ENCODE results near the gene CWC27. TPM values are rescaled to one million over a fixed set of nuclear protein-coding genes. Genes with fewer than 3 reads are reported as not detected.

Gene CWC27
- total RNA-seq, 1 experiment from 2014 or later, result 32.9 TPM

DNA sequence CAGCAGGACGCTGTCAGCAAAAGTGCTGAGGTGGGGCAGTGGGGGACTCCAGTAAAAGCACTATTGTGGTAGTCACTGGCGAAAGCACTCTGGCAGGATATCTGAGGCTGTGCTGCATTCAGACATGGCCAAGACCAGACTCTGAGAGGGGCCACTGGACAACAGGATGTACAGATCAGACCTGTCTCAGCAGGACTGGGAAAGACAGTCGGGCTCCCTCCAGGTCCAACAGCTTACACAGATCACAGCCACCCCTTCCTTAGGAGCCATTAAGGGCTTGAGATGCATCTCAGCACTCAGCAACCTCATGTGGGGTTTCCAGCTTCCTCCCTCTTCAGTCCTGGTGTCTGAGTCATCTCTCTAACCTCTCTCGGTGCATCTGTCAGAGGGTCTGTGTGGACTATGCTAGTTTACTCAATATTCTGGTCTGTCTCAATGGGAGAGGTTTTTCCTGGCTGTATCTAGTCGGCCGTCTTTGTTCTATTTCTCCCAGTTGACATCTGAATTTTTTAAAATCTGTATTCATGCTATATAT, 154.5 kb downstream of the CWC27 start:
- no peak overlapping the region for H3K4me3 ChIP-seq (ENCODE audit: low read depth, low read length)
- CTCF ChIA-PET, result no interaction called here
- H3K27ac Mint-ChIP-seq (ENCODE audit: unreplicated experiment), result no peak overlapping the region
- H3K27me3 Mint-ChIP-seq (ENCODE audit: insufficient read depth, unreplicated experiment), result no peaks in the 10 kb centered on the region
- H3K4me3 Mint-ChIP-seq (ENCODE audit: unreplicated experiment), result no peak overlapping the region
- no peak for DNase-seq
- no peaks in the 10 kb centered on the region for H3K9me3 ChIP-seq
- POLR2A ChIA-PET, result no interaction called here
- H3K36me3 Mint-ChIP-seq (ENCODE audit: insufficient read depth, unreplicated experiment), result no peaks in the 10 kb centered on the region
- no peaks in the 10 kb centered on the region; the same call in 1 of the 2 replicates for H3K36me3 ChIP-seq (ENCODE audit: control insufficient read depth, insufficient read depth, low read length)
- intact Hi-C loops (cut with micrococcal nuclease; ENCODE audit: unreplicated experiment), result no loop called here
- H3K9me3 Mint-ChIP-seq (ENCODE audit: unreplicated experiment), result peaks cover 34% of the 10 kb centered on the region
- H3K4me1 Mint-ChIP-seq (ENCODE audit: low read depth, unreplicated experiment), result no peaks in the 10 kb centered on the region
- no TSS peak for BruUV-seq (replicated peaks)
- H3K27me3 ChIP-seq (replicated peaks; ENCODE audit: control insufficient read depth, insufficient read depth, low read length), result no peaks in the 10 kb centered on the region
- TF ChIP-seq, protein P1, sequence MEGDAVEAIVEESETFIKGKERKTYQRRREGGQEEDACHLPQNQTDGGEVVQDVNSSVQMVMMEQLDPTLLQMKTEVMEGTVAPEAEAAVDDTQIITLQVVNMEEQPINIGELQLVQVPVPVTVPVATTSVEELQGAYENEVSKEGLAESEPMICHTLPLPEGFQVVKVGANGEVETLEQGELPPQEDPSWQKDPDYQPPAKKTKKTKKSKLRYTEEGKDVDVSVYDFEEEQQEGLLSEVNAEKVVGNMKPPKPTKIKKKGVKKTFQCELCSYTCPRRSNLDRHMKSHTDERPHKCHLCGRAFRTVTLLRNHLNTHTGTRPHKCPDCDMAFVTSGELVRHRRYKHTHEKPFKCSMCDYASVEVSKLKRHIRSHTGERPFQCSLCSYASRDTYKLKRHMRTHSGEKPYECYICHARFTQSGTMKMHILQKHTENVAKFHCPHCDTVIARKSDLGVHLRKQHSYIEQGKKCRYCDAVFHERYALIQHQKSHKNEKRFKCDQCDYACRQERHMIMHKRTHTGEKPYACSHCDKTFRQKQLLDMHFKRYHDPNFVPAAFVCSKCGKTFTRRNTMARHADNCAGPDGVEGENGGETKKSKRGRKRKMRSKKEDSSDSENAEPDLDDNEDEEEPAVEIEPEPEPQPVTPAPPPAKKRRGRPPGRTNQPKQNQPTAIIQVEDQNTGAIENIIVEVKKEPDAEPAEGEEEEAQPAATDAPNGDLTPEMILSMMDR (IDR thresholded peaks at IDR 0.05; ENCODE audit: insufficient read depth in 1 of 2, low read depth in 1 of 2, low read length in 1 of 2, severe bottlenecking in 1 of 2, unreplicated experiment in 1 of 2), result no peak
- no peaks in the 10 kb centered on the region for H3K4me1 ChIP-seq

DNA sequence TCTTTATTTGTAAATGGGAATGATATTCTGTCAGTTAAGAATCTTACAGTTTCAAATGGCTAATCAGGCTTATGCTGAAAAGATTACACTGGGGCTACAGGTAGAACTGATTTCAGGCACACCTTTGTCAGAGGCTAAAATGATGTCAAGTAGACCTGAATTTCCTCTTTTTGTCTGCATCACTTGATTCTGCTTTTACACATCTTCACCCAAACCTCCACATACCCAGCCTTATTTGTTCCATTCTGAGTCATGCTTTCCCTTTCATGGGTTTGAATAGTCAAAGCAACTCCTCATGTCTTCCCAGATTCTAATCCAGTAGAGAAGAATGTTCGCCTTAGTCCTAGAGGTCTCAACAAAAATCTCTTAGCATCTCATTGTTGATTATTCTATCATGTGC, 156.4 kb downstream of the CWC27 start:
- no peaks in the 10 kb centered on the region for H3K4me1 ChIP-seq
- Mint-ChIP-seq H3K27me3 (ENCODE audit: insufficient read depth, unreplicated experiment) (no peaks in the 10 kb centered on the region), H3K4me1 (ENCODE audit: low read depth, unreplicated experiment) (no peaks in the 10 kb centered on the region), H3K36me3 (ENCODE audit: insufficient read depth, unreplicated experiment) (no peaks in the 10 kb centered on the region), H3K27ac (ENCODE audit: unreplicated experiment) (no peak overlapping the region), H3K9me3 (ENCODE audit: unreplicated experiment) (peaks cover 18% of the 10 kb centered on the region), H3K4me3 (ENCODE audit: unreplicated experiment) (no peak overlapping the region)
- H3K36me3 ChIP-seq (ENCODE audit: control insufficient read depth, insufficient read depth, low read length), result no peaks in the 10 kb centered on the region; the same call in 1 of the 2 replicates
- POLR2A ChIA-PET, result no interaction called here
- CTCF ChIA-PET, result no interaction called here
- DNase-seq, result no peak
- intact Hi-C loops (cut with micrococcal nuclease; ENCODE audit: unreplicated experiment), result no loop called here
- no peaks in the 10 kb centered on the region for H3K9me3 ChIP-seq
- BruUV-seq (replicated peaks), result no TSS peak
- TF ChIP-seq, protein P1 (IDR thresholded peaks at IDR 0.05; ENCODE audit: insufficient read depth in 1 of 2, low read depth in 1 of 2, low read length in 1 of 2, severe bottlenecking in 1 of 2, unreplicated experiment in 1 of 2), result no peak
- no peaks in the 10 kb centered on the region for H3K27me3 ChIP-seq (replicated peaks; ENCODE audit: control insufficient read depth, insufficient read depth, low read length)
- H3K4me3 ChIP-seq (ENCODE audit: low read depth, low read length), result no peak overlapping the region

DNA sequence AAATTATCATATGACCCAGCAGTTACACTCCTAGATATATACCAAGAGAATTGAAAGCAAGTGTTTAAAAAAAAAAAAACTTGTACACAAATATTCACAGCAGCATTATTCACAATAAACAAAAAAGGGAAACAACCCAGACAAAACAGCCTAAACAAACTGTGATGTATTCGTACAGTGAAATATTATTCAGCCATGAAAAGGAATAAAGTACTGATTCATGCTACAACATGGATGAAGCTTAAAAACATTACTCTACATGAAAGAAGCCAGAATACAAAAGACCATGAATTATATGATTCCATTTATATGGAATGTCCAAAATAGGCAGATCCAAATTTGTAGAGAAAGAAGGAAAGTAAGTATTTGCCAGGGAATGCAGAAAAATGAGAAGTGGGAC, 161.1 kb downstream of the CWC27 start:
- CTCF ChIA-PET, result no interaction called here
- Mint-ChIP-seq H3K27ac (ENCODE audit: unreplicated experiment) (no peak overlapping the region), H3K9me3 (ENCODE audit: unreplicated experiment) (no peaks in the 10 kb centered on the region), H3K4me1 (ENCODE audit: low read depth, unreplicated experiment) (no peaks in the 10 kb centered on the region), H3K27me3 (ENCODE audit: insufficient read depth, unreplicated experiment) (no peaks in the 10 kb centered on the region), H3K4me3 (ENCODE audit: unreplicated experiment) (no peak overlapping the region), H3K36me3 (ENCODE audit: insufficient read depth, unreplicated experiment) (no peaks in the 10 kb centered on the region)
- Histone ChIP-seq H3K4me3 (ENCODE audit: low read depth, low read length) (no peak overlapping the region), H3K9me3 (no peaks in the 10 kb centered on the region), H3K27me3 (replicated peaks; ENCODE audit: control insufficient read depth, insufficient read depth, low read length) (no peaks in the 10 kb centered on the region), H3K36me3 (ENCODE audit: control insufficient read depth, insufficient read depth, low read length) (no peaks in the 10 kb centered on the region; the same call in 1 of the 2 replicates), H3K4me1 (no peaks in the 10 kb centered on the region)
- intact Hi-C loops (cut with micrococcal nuclease; ENCODE audit: unreplicated experiment), result no loop called here
- no peak for DNase-seq
- BruUV-seq (replicated peaks), result no TSS peak
- TF ChIP-seq, protein P1 (IDR thresholded peaks at IDR 0.05; ENCODE audit: insufficient read depth in 1 of 2, low read depth in 1 of 2, low read length in 1 of 2, severe bottlenecking in 1 of 2, unreplicated experiment in 1 of 2), result no peak
- POLR2A ChIA-PET, result no interaction called here
